Endothelial cell of umbilical vein (primary cell): ENCODE data around the gene KLRG1.

Experiments used
- CTCF ChIP-seq, 2 donors: IDR thresholded peaks; 1 replicate in 1 of 2; 2 replicates in 1 of 2; pipeline ENCODE4 v1.5.1; 2011; ENCODE audit warnings: low read length in 2 of 2, mild to moderate bottlenecking in 2 of 2, moderate library complexity in 2 of 2, control low read depth in 1 of 2, inconsistent platforms in 1 of 2, low read depth in 1 of 2; ENCODE audit not compliant: insufficient read depth in 1 of 2; ENCODE audit errors: extremely low read depth in 1 of 2
- EZH2 ChIP-seq: IDR thresholded peaks from 2 replicates; pipeline ENCODE4 v1.6.1; 2012; ENCODE audit warnings: borderline replicate concordance, low read depth, mild to moderate bottlenecking, moderate library complexity, low read length, inconsistent platforms; ENCODE audit not compliant: severe bottlenecking
- FOS ChIP-seq: IDR thresholded peaks from 2 replicates; pipeline ENCODE4 v1.6.1; 2011; ENCODE audit warnings: mild to moderate bottlenecking, low read length, moderate library complexity, borderline replicate concordance; ENCODE audit not compliant: insufficient read depth
- GATA2 ChIP-seq: IDR thresholded peaks from 2 replicates; pipeline ENCODE4 v1.7.0; 2011; ENCODE audit warnings: low read depth, mild to moderate bottlenecking, moderate library complexity, mixed read lengths, low read length; ENCODE audit not compliant: insufficient read length, insufficient read depth
- JUN ChIP-seq: IDR thresholded peaks from 2 replicates; pipeline ENCODE4 v1.6.1; 2011; ENCODE audit warnings: borderline replicate concordance, low read depth; ENCODE audit not compliant: insufficient read length, insufficient read depth
- MAX ChIP-seq: IDR thresholded peaks from 2 replicates; pipeline ENCODE4 v1.6.1; 2011; ENCODE audit not compliant: insufficient read depth, insufficient read length
- MYC ChIP-seq: IDR thresholded peaks from one replicate; pipeline ENCODE4 v1.6.1; 2011; ENCODE audit warnings: mild to moderate bottlenecking, low read depth, low read length
- POLR2A ChIP-seq: IDR thresholded peaks from 2 replicates; pipeline ENCODE4 v1.6.1; 2012; ENCODE audit warnings: low read depth, mild to moderate bottlenecking, control low read depth, low read length
- POLR2AphosphoS5 ChIP-seq: IDR thresholded peaks from 2 replicates; pipeline ENCODE4 v1.6.1; 2012; ENCODE audit warnings: low read depth, mild to moderate bottlenecking, control low read depth, low read length, moderate library complexity; ENCODE audit not compliant: insufficient read depth

GRCh38 chr12:8991371-8992345 is 2.3 kb downstream of the KLRG1 start:
- no peak for TF ChIP-seq CTCF (IDR thresholded peaks at IDR 0.05; ENCODE audit: extremely low read depth in 1 of 2, insufficient read depth in 1 of 2, low read depth in 1 of 2, low read length in 2 of 2)
- no peak for TF ChIP-seq FOS
- no peak for TF ChIP-seq POLR2AphosphoS5
- no peak for TF ChIP-seq POLR2A
- no peak for TF ChIP-seq EZH2
- no peak for TF ChIP-seq MYC
- no peak for TF ChIP-seq GATA2
- no peak for TF ChIP-seq MAX
- TF ChIP-seq JUN: no peak
